ENCODE measurements around the gene RET.

The RET gene

GRCh38 chr10:43076876-43077420 lies at the start of gene RET:
TSS of gene RET (plus strand) at chr10:43077069. CDS start at chr10:43077259, 190 bp downstream.
- CTCF ChIA-PET = no interaction called here
- POLR2A ChIA-PET = no interaction called here
- DNase-seq (ENCODE audit: low read depth, low spot score) = no peak
- no peak for TF ChIP-seq CTCF (IDR thresholded peaks at IDR 0.05; ENCODE audit: insufficient read depth, low read length, missing control alignments)
- peak within 1 kb of the TSS; percentile 8; the same call in 1 of the 2 replicates for H3K4me3 ChIP-seq (ENCODE audit: low read depth, low read length)

GRCh38 chr10:43027331-43027955 lies 49.4 kb upstream of the RET start:
- DNase-seq (ENCODE audit: low read depth, low spot score) = no peak
- ChIA-PET CTCF (no interaction called here), POLR2A (no interaction called here)
- TF ChIP-seq CTCF (IDR thresholded peaks at IDR 0.05; ENCODE audit: insufficient read depth, low read length, missing control alignments) = no peak
- no peak overlapping the region for H3K4me3 ChIP-seq (ENCODE audit: low read depth, low read length)

GRCh38 chr10:43028143-43028542 lies 48.7 kb upstream of the RET start:
- H3K4me3 ChIP-seq (ENCODE audit: low read depth, low read length) = no peak overlapping the region
- no peak for TF ChIP-seq CTCF (IDR thresholded peaks at IDR 0.05; ENCODE audit: insufficient read depth, low read length, missing control alignments)
- ChIA-PET CTCF (no interaction called here), POLR2A (no interaction called here)
- no peak for DNase-seq (ENCODE audit: low read depth, low spot score)

GRCh38 chr10:43029043-43029442 lies 47.8 kb upstream of the RET start:
- TF ChIP-seq CTCF (IDR thresholded peaks at IDR 0.05; ENCODE audit: insufficient read depth, low read length, missing control alignments) = no peak
- ChIA-PET POLR2A (no interaction called here), CTCF (no interaction called here)
- no peak overlapping the region for H3K4me3 ChIP-seq (ENCODE audit: low read depth, low read length)
- no peak for DNase-seq (ENCODE audit: low read depth, low spot score)

- H3K4me3 ChIP-seq (ENCODE audit: low read depth, low read length) = no peak overlapping the region
- ChIA-PET POLR2A (no interaction called here), CTCF (no interaction called here)
- DNase-seq (ENCODE audit: low read depth, low spot score) = no peak
- no peak for TF ChIP-seq CTCF (IDR thresholded peaks at IDR 0.05; ENCODE audit: insufficient read depth, low read length, missing control alignments)
Measured at GRCh38 chr10:43032613-43033012, 44.3 kb upstream of the RET start.

GRCh38 chr10:43035800-43036199 lies 41.1 kb upstream of the RET start:
- no peak for TF ChIP-seq CTCF (IDR thresholded peaks at IDR 0.05; ENCODE audit: insufficient read depth, low read length, missing control alignments)
- H3K4me3 ChIP-seq (ENCODE audit: low read depth, low read length) = no peak overlapping the region
- no peak for DNase-seq (ENCODE audit: low read depth, low spot score)
- ChIA-PET CTCF (no interaction called here), POLR2A (no interaction called here)
